HepG2 (cell line): ENCODE results near the gene SLC7A6OS. TPM values are rescaled to one million over a fixed set of nuclear protein-coding genes. Genes with fewer than 3 reads are reported as not detected.

Source experiments
- ATAC-seq: fragments of 200-7000 bp; cut with Tn5 transposase; 3 replicates; pipeline ENCODE4 v1.9.1; 2020; ENCODE audit warnings: mild to moderate bottlenecking, moderate library complexity
- BruUV-seq: library from RNA; stranded (reverse); fragments of 400-500 nt; replicated peaks from 2 replicates; lab custom pipeline; 2021; lab: Mats Ljungman, UMichigan
- CTCF ChIA-PET: fragments of 300-600 bp; formaldehyde crosslinking; extraction: SDS; loops from one replicate; lab custom pipeline; 2021; ENCODE audit warnings: low total read pairs, inconsistent platforms, low intra/inter-chr PET ratio; lab: Yijun Ruan, JAX
- POLR2A ChIA-PET: fragments of 350-600 bp; sonication (Branson Sonifier 250); formaldehyde crosslinking; loops from one replicate; lab custom pipeline; 2020; ENCODE audit warnings: antibody characterized with exemption, inconsistent platforms; lab: Yijun Ruan, JAX
- DNase-seq: peaks from one replicate; pipeline ENCODE4 v3.0.0-alpha.2; 2015; ENCODE audit warnings: low spot score
- FAIRE-seq: peaks from 3 replicates; lab custom pipeline; 2011; peaks lifted over from hg19 to GRCh38; lab: Jason Lieb, UNC
- H2AFZ ChIP-seq: one replicate; pipeline ENCODE4 v1.6.1; 2011; ENCODE audit warnings: low read length, inconsistent platforms
- H3K27ac ChIP-seq: fragments of 300-600 bp; 3 replicates; pipeline ENCODE4 v1.8.0; 2011; ENCODE audit warnings: mixed run types, mild to moderate bottlenecking, mixed read lengths, low read length, inconsistent platforms; ENCODE audit not compliant: insufficient read depth; ENCODE audit errors: extremely low read length
- H3K27me3 ChIP-seq, 2 experiments: fragments of 200-600 bp in 1 of 2; 2 replicates in 1 of 2; 3 replicates in 1 of 2; pipeline versions ENCODE4 v1.6.0 to v1.8.0; 2011; ENCODE audit warnings: low read length in 2 of 2, mild to moderate bottlenecking in 2 of 2, moderate library complexity in 2 of 2, inconsistent platforms in 1 of 2; ENCODE audit not compliant: insufficient read depth in 2 of 2, control insufficient read depth in 1 of 2
- H3K36me3 ChIP-seq, 2 experiments: fragments of 200-600 bp in 1 of 2; replicated peaks in 1 of 2; 2 replicates in 1 of 2; 3 replicates in 1 of 2; pipeline versions ENCODE4 v1.5.1 to v1.8.0; 2011; ENCODE audit warnings: low read length in 2 of 2, inconsistent platforms in 1 of 2; ENCODE audit not compliant: insufficient read depth in 2 of 2, control insufficient read depth in 1 of 2
- H3K4me1 ChIP-seq: 2 replicates; pipeline ENCODE4 v1.5.1; 2012; ENCODE audit warnings: low read length, inconsistent platforms; ENCODE audit not compliant: insufficient read depth
- H3K4me2 ChIP-seq: 2 replicates; pipeline ENCODE4 v1.6.0; 2011; ENCODE audit warnings: low read depth, low read length, inconsistent platforms
- H3K4me3 ChIP-seq, 3 experiments: fragments of 200-600 bp in 1 of 3; sonication (generic), shearing (Covaris generic) in 1 of 3; replicated peaks in 1 of 3; 2 replicates each; pipeline ENCODE4 v1.5.1; 2011 to 2016; ENCODE audit warnings: low read length in 3 of 3, inconsistent platforms in 2 of 3, low read depth in 2 of 3, mild to moderate bottlenecking in 2 of 3, control low read depth in 1 of 3, mixed read lengths in 1 of 3; ENCODE audit not compliant: insufficient read depth in 1 of 3
- H3K79me2 ChIP-seq: one replicate; pipeline ENCODE4 v1.6.1; 2011; ENCODE audit warnings: low read length, inconsistent platforms; ENCODE audit not compliant: insufficient read depth
- H3K9ac ChIP-seq: 2 replicates; pipeline ENCODE4 v1.6.0; 2011; ENCODE audit warnings: mild to moderate bottlenecking, low read depth, low read length, inconsistent platforms; ENCODE audit not compliant: insufficient read depth
- H3K9me3 ChIP-seq: 2 replicates; pipeline ENCODE4 v1.5.1; 2012; ENCODE audit warnings: mild to moderate bottlenecking, low read length
- H4K20me1 ChIP-seq: 2 replicates; pipeline ENCODE4 v1.6.0; 2011; ENCODE audit warnings: inconsistent platforms, mild to moderate bottlenecking, low read length, moderate library complexity; ENCODE audit not compliant: insufficient read depth
- AGO2 ChIP-seq: fragments of 200-400 bp; formaldehyde crosslinking; optimal IDR thresholded peaks from 2 replicates; pipeline ENCODE3; 2017; ENCODE audit warnings: mild to moderate bottlenecking, low read depth, low read length, moderate library complexity
- ATRX ChIP-seq: sonication (generic); formaldehyde crosslinking; IDR thresholded peaks from 2 replicates; pipeline ENCODE4 v1.4.0; 2020; ENCODE audit warnings: missing genetic modification reagents, borderline replicate concordance
- POLR2AphosphoS5 ChIP-seq: IDR thresholded peaks from 2 replicates; pipeline ENCODE4 v1.6.1; 2012; ENCODE audit warnings: low read depth, low read length
- ZNF121 ChIP-seq: sonication (generic); formaldehyde crosslinking; IDR thresholded peaks from 2 replicates; pipeline ENCODE4 v1.5.0; 2020; ENCODE audit warnings: mild to moderate bottlenecking, missing genetic modification reagents
- WGBS: methylation state at CpG from one replicate; pipeline ENCODE4 v1.1.6; 2017; ENCODE audit warnings: low lambda C conversion rate; 5-methylcytosine and 5-hydroxymethylcytosine counted together
- in situ Hi-C: cut with HindIII; loops from 2 replicates; pipeline ENCODE4 v1.10.0; 2017; ENCODE audit warnings: low pct_unique_long_range_greater_than_20kb; ENCODE audit not compliant: extremely low pct_ligation_motif_present
- intact Hi-C: fragments of 100-400 bp; cut with micrococcal nuclease; formaldehyde crosslinking; loops from one replicate; pipeline ENCODE4 v1.10.0; 2022; ENCODE audit not compliant: unreplicated experiment
- polyA plus RNA-seq, 8 experiments: library from polyadenylated mRNA; depleted of rRNA in 3 of 8; stranded (reverse) in 7 of 8; unstranded in 1 of 8; fragments of >200 nt; fragmentation: Illumina TruSeq in 4 of 8; extraction: Trizol in 4 of 8; gene quantifications; 2 replicates each; pipeline versions ENCODE4 v1.2.1 to v1.2.3, GENCODE V29; 2011 to 2016; ENCODE audit warnings: low read depth in 4 of 8, missing spikeins in 1 of 8, mixed read lengths in 1 of 8; ENCODE audit not compliant: insufficient read depth in 1 of 8
- total RNA-seq, 5 experiments: library from RNA; depleted of rRNA; stranded (reverse); fragments of >200 nt; fragmentation: Illumina TruSeq; extraction: Trizol; gene quantifications; 2 replicates each; pipeline ENCODE4 v1.2.3, GENCODE V29; 2016; ENCODE audit warnings: low read depth in 1 of 5
- TF ChIP-seq, protein P1 (sequence below): sonication (generic); formaldehyde crosslinking; IDR thresholded peaks from 2 replicates; pipeline ENCODE4 v1.5.0; 2020; ENCODE audit warnings: mild to moderate bottlenecking, missing genetic modification reagents

SLC7A6OS gene
- total and polyA plus RNA-seq, 2 of the 13 experiments (the other 11 are each of a cell fraction or from before 2014, with no cell fraction given) = 11.2 to 21.5 TPM

DNA sequence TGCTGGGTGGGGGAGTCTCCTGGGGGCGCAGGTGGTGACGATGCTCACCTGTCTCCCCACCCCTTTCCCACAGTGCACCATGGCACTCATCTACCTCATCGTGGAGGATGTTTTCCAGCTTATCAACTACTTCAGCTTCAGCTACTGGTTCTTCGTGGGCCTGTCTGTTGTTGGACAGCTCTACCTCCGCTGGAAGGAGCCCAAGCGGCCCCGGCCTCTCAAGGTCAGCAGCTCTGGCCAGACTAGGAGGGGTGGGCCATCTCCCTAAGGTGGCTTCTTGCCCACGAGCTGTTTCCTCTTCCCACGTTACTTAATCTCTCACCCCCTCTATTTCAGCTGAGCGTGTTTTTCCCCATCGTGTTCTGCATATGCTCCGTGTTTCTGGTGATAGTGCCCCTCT, 14.5 kb downstream of the SLC7A6OS start:
- Histone ChIP-seq H2AFZ (no peak overlapping the region), H3K4me1 (peaks cover 37% of the 10 kb centered on the region), H3K4me3 (no peak overlapping the region), H3K27ac (no peak overlapping the region), H3K4me2 (no peak overlapping the region), H4K20me1 (0 out of 2 replicates have a peak, but pooled peaks cover 2% of the 10 kb centered on the region), H3K9me3 (no peaks in the 10 kb centered on the region), H3K79me2 (no peaks in the 10 kb centered on the region), H3K36me3 (peaks cover 60 to 97% of the 10 kb centered on the region in 2 experiments), H3K9ac (no peak overlapping the region), H3K27me3 (no peaks in the 10 kb centered on the region)
- FAIRE-seq (no peak), ATAC-seq (no peak), DNase-seq (no peak)
- intact Hi-C loops (no loop called here), in situ Hi-C loops (no loop called here)
- WGBS = 93% methylated on average over 12 of the region's 12 CpGs
- TF ChIP-seq POLR2AphosphoS5 (peak; percentile 22; the same call in 1 of the 2 replicates), AGO2 (peak; percentile 21)
- TF ChIP-seq, protein P1, sequence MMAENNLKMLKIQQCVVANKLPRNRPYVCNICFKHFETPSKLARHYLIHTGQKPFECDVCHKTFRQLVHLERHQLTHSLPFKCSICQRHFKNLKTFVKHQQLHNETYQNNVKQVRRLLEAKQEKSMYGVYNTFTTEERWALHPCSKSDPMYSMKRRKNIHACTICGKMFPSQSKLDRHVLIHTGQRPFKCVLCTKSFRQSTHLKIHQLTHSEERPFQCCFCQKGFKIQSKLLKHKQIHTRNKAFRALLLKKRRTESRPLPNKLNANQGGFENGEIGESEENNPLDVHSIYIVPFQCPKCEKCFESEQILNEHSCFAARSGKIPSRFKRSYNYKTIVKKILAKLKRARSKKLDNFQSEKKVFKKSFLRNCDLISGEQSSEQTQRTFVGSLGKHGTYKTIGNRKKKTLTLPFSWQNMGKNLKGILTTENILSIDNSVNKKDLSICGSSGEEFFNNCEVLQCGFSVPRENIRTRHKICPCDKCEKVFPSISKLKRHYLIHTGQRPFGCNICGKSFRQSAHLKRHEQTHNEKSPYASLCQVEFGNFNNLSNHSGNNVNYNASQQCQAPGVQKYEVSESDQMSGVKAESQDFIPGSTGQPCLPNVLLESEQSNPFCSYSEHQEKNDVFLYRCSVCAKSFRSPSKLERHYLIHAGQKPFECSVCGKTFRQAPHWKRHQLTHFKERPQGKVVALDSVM (CRISPR knock-in tag) = no peak
- POLR2A ChIA-PET = interaction anchor here (0.5 to 5.9 kb wide), 6 partner anchors 13 to 273 kb away, joined by 3 to 60 read pairs (median 10); partner anchors contain the start of genes PRMT7, SLC7A6 and SLC7A6OS
- CTCF ChIA-PET = no interaction called here
- BruUV-seq = no TSS peak

DNA sequence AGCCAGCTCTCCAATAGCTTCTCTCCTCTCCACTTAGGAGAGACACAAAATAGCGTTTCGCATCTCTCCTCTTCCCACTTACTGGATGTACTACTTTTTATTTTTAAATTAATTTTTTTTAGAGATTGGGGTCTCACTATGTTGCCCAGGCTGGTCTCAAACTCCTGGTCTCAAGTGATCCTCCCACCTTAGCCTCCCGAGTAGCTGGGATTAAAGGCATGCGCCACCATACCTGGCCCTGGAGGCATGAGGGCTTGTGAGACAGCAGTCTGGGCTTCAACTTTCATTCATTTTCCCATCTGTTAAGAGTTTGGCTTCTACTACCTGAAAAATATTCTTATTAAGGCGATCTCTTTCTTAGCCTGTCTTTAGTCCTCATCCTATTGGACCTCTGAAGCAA, 18.3 kb downstream of the SLC7A6OS start:
- peaks cover 4% of the 10 kb centered on the region for H3K79me2 ChIP-seq
- H4K20me1 ChIP-seq = no peaks in the 10 kb centered on the region
- H2AFZ ChIP-seq = no peak overlapping the region
- intact Hi-C loops = no loop called here
- no peak overlapping the region for H3K4me3 ChIP-seq
- WGBS = 98% methylated on average over 5 of the region's 5 CpGs
- no peak overlapping the region for H3K27ac ChIP-seq
- TF ChIP-seq ATRX (CRISPR knock-in tag) (no peak), ZNF121 (CRISPR knock-in tag) (peak; percentile 64)
- TF ChIP-seq, all 625 proteins: peak for 1
- Histone ChIP-seq H3K9ac (no peak overlapping the region), H3K4me1 (peaks cover 3% of the 10 kb centered on the region), H3K36me3 (peaks cover 67 to 92% of the 10 kb centered on the region in 2 experiments), H3K9me3 (no peaks in the 10 kb centered on the region), H3K4me2 (no peak overlapping the region), H3K27me3 (no peaks in the 10 kb centered on the region)
- no TSS peak for BruUV-seq
- in situ Hi-C loops = no loop called here
- no peak for ATAC-seq
- FAIRE-seq = no peak
- ChIA-PET CTCF (no interaction called here), POLR2A (interaction anchor here (1.0 kb wide), 1 partner anchor 18 kb away, joined by 3 read pairs; the partner anchor contains the start of genes PRMT7 and SLC7A6OS)
- no peak for DNase-seq
